Renal cortex interstitium (tissue), 11 donors: Measurements from ENCODE around the gene LMAN1L. TPM values are rescaled to one million over a fixed set of nuclear protein-coding genes. Genes with fewer than 3 reads are reported as not detected.

Experiments used
- DNase-seq, 11 donors: peaks; one replicate each; pipeline ENCODE4 v3.0.0-alpha.2; 2013; ENCODE audit warnings: low read depth in 9 of 11, low spot score in 4 of 11; ENCODE audit errors: extremely low read depth in 1 of 11
- polyA plus RNA-seq, 3 donors: library from polyadenylated mRNA; unstranded; fragments of 120-200 nt; gene quantifications; one replicate each; pipeline ENCODE4 v1.2.1, GENCODE V29; 2013; ENCODE audit not compliant: insufficient read length in 3 of 3

The LMAN1L gene
- polyA plus RNA-seq, 3 donors = not detected

DNA sequence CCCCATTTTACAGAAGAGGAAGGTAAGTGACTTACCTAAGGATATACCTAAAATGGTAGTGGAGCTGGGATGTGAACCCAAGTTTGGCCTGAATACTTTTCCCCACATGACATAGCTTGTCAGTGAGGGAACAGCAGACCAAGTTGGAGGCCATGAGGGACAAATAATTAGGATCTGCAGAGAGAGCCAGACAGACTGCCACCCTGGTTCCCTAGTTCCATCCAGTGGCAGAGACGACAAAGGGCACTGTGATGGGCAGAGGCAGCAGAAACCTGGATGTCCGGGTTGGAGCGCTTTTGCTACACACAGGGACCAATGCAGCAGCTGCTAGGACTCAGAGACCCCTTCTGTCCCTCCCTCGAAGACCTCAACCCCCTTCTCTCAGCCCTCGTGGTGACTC lies 15.0 kb downstream of the LMAN1L start:
- no peak for DNase-seq

DNA sequence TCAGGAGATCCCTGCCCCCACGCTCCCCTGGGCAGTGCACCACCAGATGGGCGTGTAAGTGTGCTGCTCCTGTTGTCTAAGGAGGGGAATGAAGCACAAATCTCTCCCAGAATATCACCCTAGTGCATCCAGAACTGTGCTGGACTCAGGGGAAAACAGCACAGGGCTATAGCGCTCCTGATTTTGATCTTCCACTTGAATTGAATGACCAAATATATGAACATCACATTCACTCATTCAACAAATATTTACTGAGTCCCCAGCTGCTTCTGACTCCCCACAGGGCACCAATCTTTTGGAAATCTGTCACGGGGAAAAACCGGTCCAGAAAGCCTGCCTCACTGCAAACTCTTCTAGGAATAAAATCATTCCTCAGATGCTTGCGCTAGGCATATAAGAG lies 16.2 kb downstream of the LMAN1L start:
- no peak for DNase-seq

DNA sequence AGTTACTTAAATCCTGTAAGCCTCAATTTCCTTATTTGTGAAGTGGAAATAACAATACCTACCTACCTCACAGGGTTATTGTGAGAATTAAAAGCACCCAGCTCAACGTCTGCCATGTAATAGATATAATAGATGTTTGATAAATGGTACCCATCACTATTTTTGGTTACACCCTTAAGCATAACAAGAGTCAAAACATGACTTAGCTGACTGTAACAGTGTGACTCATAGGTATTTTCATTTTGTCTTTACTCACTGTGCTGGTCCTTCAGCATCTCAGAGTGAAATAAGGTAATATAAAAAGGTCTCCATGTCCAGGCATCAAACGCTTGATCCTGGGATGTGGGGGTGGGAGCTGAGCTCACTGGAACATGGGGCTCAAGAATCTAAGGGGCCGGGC lies 16.9 kb downstream of the LMAN1L start:
- DNase-seq = no peak

DNA sequence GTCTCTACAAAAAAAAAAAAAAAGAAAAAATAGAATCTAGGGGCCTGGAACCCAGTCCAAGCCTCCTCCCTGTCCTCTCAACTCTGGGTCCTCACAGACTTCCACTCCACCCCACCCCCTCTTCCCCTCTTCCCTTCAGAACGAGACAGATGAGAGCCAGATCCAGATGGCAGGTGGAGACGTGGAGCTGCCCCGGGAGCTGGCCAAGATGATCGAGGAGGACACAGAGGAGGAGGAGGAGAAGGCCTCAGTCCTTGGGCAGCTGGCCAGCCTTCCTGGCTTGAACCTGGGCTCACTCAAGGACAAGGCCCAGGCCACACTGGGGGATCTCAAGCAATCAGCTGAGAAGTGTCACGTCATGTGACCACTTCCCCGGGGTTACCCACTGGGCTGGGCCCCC lies 17.4 kb downstream of the LMAN1L start:
- no peak for DNase-seq

DNA sequence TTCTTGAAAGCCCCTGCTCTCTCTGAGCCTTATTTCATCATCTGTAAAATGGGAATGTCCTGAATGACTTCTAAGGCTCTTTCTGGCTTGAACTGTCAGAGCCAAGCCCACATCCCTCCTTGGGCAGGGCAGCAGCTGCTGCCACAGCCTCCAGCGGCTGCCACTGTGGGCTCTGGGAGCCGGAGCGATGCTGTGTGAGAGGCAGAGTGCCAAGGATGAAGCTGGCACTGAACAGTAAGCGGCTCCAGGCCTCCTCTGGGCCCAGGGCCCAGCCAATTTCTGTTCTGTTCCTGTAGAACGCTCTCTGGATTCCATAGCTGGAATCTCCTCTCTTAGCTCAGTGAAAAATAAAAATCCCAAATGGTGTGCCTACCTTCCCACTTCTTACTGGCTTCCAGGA lies 18.2 kb downstream of the LMAN1L start:
- no peak for DNase-seq

DNA sequence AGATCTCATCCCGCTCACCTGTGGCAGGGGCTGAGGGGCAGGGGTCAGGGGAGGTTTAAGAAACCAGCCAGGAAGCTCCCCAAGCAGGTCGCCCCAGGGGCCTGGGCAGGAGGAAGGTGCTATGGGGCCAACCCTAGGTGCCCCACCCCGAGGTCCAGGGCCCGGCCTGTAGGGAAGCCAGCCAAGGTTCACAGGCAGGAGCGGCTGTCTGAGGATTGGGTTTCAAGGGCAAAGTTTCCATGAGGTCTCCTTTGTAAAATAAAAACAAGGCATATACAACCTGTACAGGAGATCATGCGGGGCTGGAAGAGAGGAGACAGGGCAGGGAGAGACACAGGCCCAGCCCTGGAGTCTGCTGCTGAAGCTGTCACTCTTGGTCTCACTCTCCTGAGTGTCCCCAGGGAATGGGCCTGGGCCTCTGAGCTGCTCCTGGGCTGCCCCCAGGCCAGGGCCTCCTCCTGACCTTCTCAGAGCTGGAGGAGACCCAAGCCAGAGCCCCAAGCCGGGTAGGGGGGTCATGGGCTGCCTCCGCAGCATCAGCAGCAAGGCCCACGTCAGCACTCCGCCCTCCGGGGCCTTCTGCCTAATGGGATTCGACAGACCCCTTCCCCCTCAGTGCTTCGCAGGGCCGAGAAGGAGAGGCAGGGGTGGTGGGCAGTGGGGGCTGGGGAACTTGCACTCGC lies 19.3 kb downstream of the LMAN1L start:
- no peak for DNase-seq

DNA sequence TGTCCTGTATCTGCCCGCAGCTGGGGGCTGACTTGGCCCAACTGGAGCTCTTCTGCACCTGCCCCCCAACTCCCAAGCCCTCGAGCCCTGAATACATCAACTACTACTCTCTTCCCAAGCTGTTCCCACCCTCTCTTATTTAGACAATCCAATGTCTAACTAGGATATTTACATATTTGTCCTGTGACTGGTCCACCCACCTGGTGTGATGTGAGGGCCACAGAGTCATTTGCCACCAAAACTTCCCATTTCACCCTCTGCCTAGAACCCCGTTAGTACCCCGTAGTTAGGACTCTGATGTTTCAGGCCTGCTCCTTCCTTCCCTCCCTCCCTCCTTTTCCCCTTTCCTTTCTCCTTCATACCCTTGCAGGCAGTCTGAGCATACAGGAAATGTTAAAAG lies 20.2 kb downstream of the LMAN1L start:
- DNase-seq = no peak

DNA sequence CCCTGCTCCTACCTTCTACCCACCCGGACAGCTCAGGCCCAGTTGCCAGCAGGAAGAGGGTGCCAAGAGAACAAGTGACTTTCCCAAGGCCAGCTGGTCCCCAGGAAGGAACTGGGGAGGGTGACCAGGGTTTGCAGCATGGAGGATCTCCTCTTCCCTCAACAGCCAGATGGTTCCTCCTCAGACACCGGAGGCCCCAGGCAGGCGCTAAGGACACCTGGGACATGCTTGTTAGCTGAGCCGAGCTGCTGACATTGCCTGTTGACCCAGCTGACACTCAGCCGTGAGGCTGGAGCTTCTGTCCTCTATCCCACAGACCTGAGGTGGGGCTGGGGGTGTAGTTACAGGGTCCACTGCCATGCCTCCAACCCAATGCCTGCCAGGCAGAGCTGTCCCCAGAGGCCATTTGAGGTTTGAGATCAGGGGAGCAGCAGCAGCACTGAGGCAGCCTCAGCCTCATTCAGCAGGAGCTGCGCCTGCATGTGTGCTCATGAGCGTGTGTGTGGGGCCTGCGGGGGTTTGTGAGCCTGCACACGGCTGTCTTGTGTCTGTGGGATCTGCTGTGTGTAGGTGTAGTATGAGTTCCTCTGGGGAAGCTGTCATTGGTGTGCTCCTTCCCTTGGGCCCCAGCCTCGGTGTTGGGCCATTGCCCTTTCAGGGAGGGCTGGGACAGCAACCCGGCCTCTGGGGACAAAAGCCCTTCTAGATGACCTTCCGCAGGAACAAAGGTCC lies 20.9 kb downstream of the LMAN1L start:
- no peak for DNase-seq

DNA sequence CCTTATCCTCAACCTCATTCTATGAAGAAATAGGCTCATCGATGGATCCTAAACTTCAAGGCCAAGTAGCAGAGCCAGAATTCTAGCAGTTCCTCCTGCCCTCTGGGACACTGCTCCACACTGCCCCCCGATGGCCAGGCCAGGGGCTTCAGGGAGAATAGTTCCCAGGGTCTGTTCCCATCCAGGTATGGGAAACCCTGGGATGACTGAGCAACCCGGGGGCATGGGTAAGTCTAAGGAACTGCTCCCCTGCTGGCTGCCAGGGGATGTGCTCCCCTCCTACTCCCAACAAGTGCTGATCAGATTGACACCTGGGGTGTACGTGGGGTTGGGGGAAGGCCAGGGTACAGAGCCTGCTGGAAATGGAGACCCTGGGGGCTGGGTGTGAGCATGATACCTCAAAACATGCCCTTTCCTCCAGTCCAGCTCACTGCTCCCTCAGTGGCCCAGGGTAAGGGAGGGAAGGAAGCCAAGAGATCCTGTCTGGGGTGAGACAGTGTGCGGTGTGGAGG lies 22.7 kb downstream of the LMAN1L start:
- peak in 1 of 11 donors; percentile 29 for DNase-seq

DNA sequence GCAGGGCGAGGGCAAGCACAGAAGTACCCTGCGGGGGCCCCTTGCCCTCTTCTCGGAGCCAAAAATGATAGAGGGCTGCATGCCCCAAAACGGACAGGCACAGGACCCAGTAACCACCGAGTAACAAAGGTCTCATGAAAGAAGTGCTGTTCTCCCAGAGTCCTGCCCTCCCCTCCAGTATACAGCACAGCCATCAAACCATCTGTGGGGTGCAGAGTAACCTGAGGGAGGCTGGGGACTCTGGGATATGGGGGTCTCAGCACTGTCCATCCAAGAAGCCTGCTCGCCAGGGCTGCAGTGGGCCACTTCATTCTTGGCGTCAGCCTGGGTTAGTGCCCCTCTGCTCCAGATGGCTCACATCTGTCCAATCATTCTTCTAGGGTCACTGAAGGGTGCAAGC lies 24.2 kb downstream of the LMAN1L start:
- no peak for DNase-seq

DNA sequence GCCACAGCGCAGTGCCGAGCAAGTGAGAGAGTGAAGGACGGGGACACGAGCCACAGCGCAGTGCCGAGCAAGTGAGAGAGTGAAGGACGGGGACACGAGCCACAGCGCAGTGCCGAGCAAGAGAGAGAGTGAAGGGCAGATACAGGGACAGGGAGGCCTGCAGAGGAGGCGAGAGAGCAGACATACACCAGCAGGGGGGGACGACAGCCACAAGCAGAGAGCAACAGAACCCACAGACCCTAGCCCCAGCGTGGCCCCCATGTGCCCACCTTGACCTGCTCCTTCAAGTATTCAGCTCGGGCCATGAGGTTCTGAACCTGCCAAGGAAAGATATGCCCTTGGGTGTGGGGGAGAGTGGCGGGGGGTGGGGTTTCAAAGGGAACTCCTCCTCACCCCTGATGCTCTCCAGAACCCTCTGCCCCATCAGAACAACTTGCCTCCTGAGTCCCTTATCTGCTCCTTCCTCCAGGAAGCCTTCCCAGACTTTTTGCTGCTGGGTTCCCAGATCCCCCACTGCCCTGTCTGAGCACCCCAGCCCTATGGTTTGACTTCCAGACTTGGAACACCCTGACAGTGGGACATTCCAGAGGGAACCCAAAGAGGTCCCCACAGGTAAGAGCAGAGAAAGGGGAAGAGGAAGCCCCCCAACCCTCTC lies 25.0 kb downstream of the LMAN1L start:
- DNase-seq = no peak

DNA sequence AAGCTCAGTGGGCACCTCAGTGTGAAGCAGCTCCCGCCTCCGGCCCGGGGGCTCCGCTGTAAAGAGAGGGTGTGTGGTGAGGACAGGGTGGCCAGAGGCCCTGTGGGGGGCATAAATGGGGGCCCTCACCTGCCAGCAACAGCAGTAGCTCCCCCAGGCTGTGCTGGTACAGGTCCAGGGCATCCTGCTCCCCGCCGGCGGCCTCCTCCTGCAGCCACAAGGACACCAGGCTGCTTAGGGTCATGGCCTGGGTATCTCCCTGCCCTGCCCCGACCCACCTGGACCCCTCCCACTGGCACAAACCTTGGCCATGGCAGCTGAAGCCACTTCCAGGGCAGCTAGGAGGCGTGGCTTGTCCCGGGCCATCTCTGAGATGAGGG lies 25.5 kb downstream of the LMAN1L start:
- no peak for DNase-seq

DNA sequence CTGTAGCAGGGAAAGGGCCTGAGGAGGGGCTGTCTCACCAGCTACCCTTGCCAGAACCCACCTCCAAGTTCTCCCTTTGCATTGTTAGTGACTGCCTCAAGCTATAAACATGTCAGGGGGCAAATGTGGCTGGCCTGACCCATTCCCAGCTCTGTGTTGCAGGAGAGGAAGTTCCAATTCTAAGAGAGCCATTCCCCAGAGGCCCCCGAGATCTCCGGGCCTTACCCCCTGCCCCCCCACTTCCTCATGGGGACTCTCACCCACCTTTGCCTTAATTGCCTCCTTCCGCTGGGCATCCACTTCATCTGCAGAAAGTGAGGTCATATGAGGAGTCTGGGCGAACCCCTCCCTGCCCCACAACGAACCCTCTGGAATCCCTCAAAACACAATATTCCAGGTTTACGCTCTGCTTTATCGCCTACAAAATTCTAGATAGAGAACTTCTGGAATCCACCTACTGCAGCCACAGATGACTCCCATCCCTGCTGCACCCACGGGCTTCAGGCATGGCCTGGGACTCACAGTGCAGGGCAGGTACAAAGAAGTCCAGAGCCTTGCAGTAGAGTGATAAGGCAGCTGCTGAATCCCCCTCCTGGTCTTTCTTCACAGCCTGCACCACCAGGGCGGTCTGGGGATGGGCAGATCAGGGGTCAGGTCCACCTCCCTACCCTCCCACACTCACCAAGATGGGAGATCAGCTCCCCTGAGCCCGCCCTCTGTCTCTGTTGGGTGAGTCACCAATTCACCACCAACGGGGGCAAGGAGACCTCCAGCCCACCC lies 26.3 kb downstream of the LMAN1L start:
- no peak for DNase-seq

DNA sequence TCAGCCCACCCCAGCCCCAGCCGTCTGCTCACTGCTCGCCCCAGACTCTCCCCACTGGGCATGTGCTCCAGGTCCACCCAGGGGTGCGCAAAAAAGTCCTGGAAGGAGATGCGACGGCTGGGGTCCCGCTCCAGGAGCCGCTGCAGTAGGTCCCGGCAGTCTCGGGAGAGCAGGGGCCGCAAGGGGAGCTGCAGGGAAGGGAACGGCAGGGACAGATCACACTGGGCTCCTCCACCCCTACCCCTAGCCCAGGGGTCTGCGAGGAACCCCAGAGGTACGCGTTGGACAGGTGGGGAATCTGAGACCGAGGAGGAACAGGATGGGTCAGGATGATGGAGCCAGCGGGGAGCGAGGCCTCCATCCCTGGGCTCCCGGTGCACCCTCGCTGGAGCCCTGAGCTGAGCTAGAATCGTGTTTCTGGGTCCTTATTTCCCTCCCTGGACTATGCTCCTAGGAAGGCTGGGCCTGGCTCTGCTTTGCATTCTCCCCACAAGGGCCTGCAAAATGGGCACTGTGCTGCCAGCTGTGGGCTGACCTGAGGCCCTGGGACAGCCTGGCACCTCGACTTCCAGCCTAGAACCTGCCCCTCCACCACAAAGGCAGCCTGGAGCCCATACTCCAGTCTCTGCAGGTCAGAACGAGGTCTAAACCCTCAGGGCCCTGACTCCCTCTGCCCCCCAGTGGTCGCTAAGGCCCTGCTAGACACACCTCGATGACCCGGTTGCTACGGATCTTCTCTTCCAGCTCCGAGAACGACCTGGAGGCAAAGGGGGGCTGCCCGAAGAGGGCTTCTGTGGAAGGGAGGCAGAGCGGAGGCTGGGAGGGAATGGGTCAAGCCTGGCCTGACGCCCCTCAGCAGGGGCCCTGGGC lies 27.1 kb downstream of the LMAN1L start:
- DNase-seq = no peak

DNA sequence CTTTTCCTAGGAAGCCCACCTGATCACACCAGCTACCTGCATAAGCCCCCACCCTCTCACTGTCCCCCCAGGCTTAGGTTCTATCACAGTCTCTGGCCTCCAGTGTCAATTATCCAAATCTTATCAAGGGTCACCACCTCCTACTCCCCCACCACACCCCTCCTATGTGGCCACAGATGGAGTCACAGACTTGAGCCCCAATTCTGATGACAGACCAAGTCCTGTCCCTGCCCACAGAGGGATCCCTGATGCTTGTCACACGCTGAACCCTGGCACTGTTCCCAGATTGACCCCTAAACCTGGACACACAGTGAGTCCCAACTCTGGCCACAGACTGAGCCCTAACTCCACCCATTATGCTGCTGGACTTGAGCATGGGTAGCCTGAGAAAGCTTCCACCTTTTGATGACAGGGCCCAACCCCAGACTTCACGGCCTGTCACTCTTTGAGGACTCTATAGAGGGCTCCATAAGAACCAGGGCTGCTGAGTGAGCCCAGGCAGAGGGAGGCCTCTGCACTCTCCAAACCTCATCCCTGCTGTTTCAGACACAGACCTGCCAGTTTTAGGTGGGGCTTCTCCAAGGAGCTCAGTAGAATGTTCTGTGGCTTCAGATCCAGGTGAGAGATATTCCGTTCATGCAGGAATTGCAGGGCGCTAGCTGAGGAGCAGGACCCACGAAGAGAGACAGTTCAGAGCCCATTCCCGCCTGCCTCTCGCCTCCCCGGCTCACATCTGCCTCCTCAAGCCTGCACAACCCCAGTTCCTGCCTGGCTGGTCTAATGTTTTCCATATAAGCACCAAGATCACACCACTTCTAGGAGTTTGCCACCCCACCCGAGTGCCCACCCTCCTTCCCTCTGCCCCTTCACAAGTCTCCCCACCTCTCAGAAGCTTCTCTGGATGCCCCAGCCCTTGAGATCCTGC lies 28.5 kb downstream of the LMAN1L start:
- DNase-seq = no peak

DNA sequence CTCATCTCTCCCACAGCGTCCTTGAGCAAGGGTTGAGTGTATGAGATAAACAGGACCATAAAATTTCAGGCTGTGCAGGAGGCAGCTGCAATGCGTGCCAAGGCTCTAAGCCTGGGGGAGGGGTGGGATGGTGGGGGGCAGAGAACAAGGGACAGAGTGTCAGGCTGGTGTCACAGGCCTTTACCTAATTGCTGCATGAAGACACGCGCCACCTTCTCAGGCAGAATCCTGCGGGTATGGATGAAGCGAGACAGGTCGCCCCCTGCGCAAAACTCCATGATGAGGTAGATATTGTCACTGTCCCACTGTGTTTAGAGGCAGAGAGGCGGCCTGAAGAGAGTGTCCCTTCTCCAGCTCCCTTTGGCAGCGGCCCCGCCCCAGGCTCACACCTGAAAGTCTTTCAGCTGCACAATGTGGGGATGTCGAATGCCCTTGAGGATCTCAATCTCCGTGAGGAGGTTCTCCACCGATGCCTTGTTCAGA lies 29.3 kb downstream of the LMAN1L start:
- DNase-seq = no peak
